BE2C (cell line): Measurements from ENCODE around the gene SLAIN2.
A peak's percentile ranks its signal among the peaks of the same experiment; 100 is the strongest.

Source experiments
- DNase-seq: peaks from one replicate; pipeline ENCODE4 v3.0.0-alpha.2; 2020
- H3K27me3 ChIP-seq: fragments of 250-450 bp; sonication (Bioruptor Pico); 2 replicates; pipeline ENCODE4 v1.5.1; 2020; ENCODE audit warnings: mild to moderate bottlenecking
- H3K36me3 ChIP-seq: fragments of 250-450 bp; sonication (Bioruptor Pico); 2 replicates; pipeline ENCODE4 v1.5.1; 2020; ENCODE audit warnings: mild to moderate bottlenecking
- H3K4me1 ChIP-seq: fragments of 250-450 bp; sonication (Bioruptor Pico); 2 replicates; pipeline ENCODE4 v1.5.1; 2020
- H3K4me3 ChIP-seq: 2 replicates; pipeline ENCODE4 v1.5.1; 2011; ENCODE audit warnings: low read depth, low read length
- H3K9me3 ChIP-seq: fragments of 250-450 bp; sonication (Bioruptor Pico); 2 replicates; pipeline ENCODE4 v1.5.1; 2020
- CTCF ChIP-seq: IDR thresholded peaks from 2 replicates; pipeline ENCODE4 v1.5.1; 2012; ENCODE audit warnings: mild to moderate bottlenecking, low read depth, low read length

The SLAIN2 gene

GRCh38 chr4:48337731-48338130, 3.6 kb upstream of the SLAIN2 start:
- TF ChIP-seq CTCF = no peak
- DNase-seq = no peak
- 0 out of 2 replicates have a peak, but pooled peaks cover 3% of the 10 kb centered on the region for H3K36me3 ChIP-seq
- H3K4me3 ChIP-seq = no peak overlapping the region
- H3K4me1 ChIP-seq = no peaks in the 10 kb centered on the region; the same call in 1 of the 2 replicates
- no peaks in the 10 kb centered on the region for H3K27me3 ChIP-seq
- no peaks in the 10 kb centered on the region for H3K9me3 ChIP-seq

GRCh38 chr4:48339642-48340041, 1.7 kb upstream of the SLAIN2 start:
- no peak for TF ChIP-seq CTCF
- Histone ChIP-seq H3K4me3 (no peak overlapping the region), H3K9me3 (no peaks in the 10 kb centered on the region), H3K27me3 (no peaks in the 10 kb centered on the region), H3K36me3 (0 out of 2 replicates have a peak, but pooled peaks cover 3% of the 10 kb centered on the region), H3K4me1 (no peaks in the 10 kb centered on the region; the same call in 1 of the 2 replicates)
- DNase-seq = no peak

- no peaks in the 10 kb centered on the region for H3K9me3 ChIP-seq
- DNase-seq = no peak
- H3K4me3 ChIP-seq = peak overlapping the region; percentile 74
- H3K27me3 ChIP-seq = no peaks in the 10 kb centered on the region
- TF ChIP-seq CTCF = no peak
- 0 out of 2 replicates have a peak, but pooled peaks cover 3% of the 10 kb centered on the region for H3K36me3 ChIP-seq
- no peaks in the 10 kb centered on the region; the same call in 1 of the 2 replicates for H3K4me1 ChIP-seq
Observed at GRCh38 chr4:48340276-48340964, 909 bp upstream of the SLAIN2 start.

GRCh38 chr4:48341776-48342605, 662 bp downstream of the SLAIN2 start:
- peaks cover 9% of the 10 kb centered on the region for H3K4me1 ChIP-seq
- H3K36me3 ChIP-seq = 0 out of 2 replicates have a peak, but pooled peaks cover 3% of the 10 kb centered on the region
- H3K27me3 ChIP-seq = no peaks in the 10 kb centered on the region
- TF ChIP-seq CTCF = no peak
- peak overlapping the region; percentile 95 for H3K4me3 ChIP-seq
- H3K9me3 ChIP-seq = no peaks in the 10 kb centered on the region
- peak; percentile 72 for DNase-seq

- H3K9me3 ChIP-seq = no peaks in the 10 kb centered on the region
- H3K27me3 ChIP-seq = no peaks in the 10 kb centered on the region
- TF ChIP-seq CTCF = no peak
- H3K36me3 ChIP-seq = 0 out of 2 replicates have a peak, but pooled peaks cover 3% of the 10 kb centered on the region
- peaks cover 9% of the 10 kb centered on the region for H3K4me1 ChIP-seq
- peak overlapping the region; percentile 95 for H3K4me3 ChIP-seq
- no peak for DNase-seq
Observed at GRCh38 chr4:48342606-48342880, 1.2 kb downstream of the SLAIN2 start.

- Histone ChIP-seq H3K36me3 (0 out of 2 replicates have a peak, but pooled peaks cover 3% of the 10 kb centered on the region), H3K4me1 (peaks cover 9% of the 10 kb centered on the region), H3K27me3 (no peaks in the 10 kb centered on the region), H3K9me3 (no peaks in the 10 kb centered on the region), H3K4me3 (peak overlapping the region; percentile 95)
- DNase-seq = no peak
- TF ChIP-seq CTCF = no peak
Observed at GRCh38 chr4:48343035-48343434, 1.7 kb downstream of the SLAIN2 start.
